ENCODE data around the gene C19orf81. TPM values are rescaled to one million over a fixed set of nuclear protein-coding genes. Genes with fewer than 3 reads are reported as not detected.

C19orf81 gene
- total and polyA plus RNA-seq, 12 donors = 2.4 to 39.6 (median 6.4) TPM; not detected in 3

GRCh38 chr19:50686310-50687032, 37.2 kb downstream of the C19orf81 start:
- Histone ChIP-seq H3K36me3 (replicated peaks in 1 of 2) (no peaks in the 10 kb centered on the region), H3K27me3 (no peaks in the 10 kb centered on the region)
- intact Hi-C loops (cut with DNase I) = no loop called here

GRCh38 chr19:50688766-50689165, 39.5 kb downstream of the C19orf81 start:
- 66 to 79% (median 78%) methylated on average over 6 to 19 of the region's 19 CpGs; no CpG with 5 or more reads in 1 of the 4 donors for WGBS, 4 donors
- H3K36me3 ChIP-seq (replicated peaks in 1 of 2) = no peaks in the 10 kb centered on the region
- no peak overlapping the region for H3K27ac ChIP-seq
- H3K27me3 ChIP-seq = no peaks in the 10 kb centered on the region
- TF ChIP-seq POLR2A (IDR thresholded peaks at IDR 0.05) = no peak
- TF ChIP-seq CTCF (IDR thresholded peaks at IDR 0.05) = no peak
- H3K9me3 ChIP-seq (replicated peaks in 1 of 3) = no peaks in the 10 kb centered on the region
- no peak overlapping the region for H3K4me3 ChIP-seq
- no peak for DNase-seq
- no peaks in the 10 kb centered on the region for H3K4me1 ChIP-seq (replicated peaks in 1 of 2)
- intact Hi-C loops (cut with DNase I) = no loop called here

More at GRCh38 chr19:50686310-50687032, 37.2 kb downstream of the C19orf81 start:
- no peaks in the 10 kb centered on the region for H3K4me1 ChIP-seq (replicated peaks in 1 of 2)
- TF ChIP-seq POLR2A (IDR thresholded peaks at IDR 0.05) (no peak), CTCF (IDR thresholded peaks at IDR 0.05) (no peak)
- WGBS, 4 donors = 54 to 81% (median 66%) methylated on average over 6 to 50 of the region's 50 CpGs
- H3K4me3 ChIP-seq = no peak overlapping the region
- no peaks in the 10 kb centered on the region for H3K9me3 ChIP-seq (replicated peaks in 1 of 3)
- H3K27ac ChIP-seq = no peak overlapping the region
- no peak for DNase-seq

GRCh38 chr19:50690439-50690838, 41.2 kb downstream of the C19orf81 start:
- 74 to 86% (median 84%) methylated on average over 7 of the region's 7 CpGs for WGBS, 4 donors
- peaks cover 2% of the 10 kb centered on the region for H3K27me3 ChIP-seq
- TF ChIP-seq POLR2A (IDR thresholded peaks at IDR 0.05) (no peak), CTCF (IDR thresholded peaks at IDR 0.05) (no peak)
- DNase-seq = no peak
- intact Hi-C loops (cut with DNase I) = no loop called here
- no peaks in the 10 kb centered on the region for H3K4me1 ChIP-seq (replicated peaks in 1 of 2)
- no peaks in the 10 kb centered on the region for H3K9me3 ChIP-seq (replicated peaks in 1 of 3)
- H3K4me3 ChIP-seq = no peak overlapping the region
- H3K27ac ChIP-seq = no peak overlapping the region
- H3K36me3 ChIP-seq (replicated peaks in 1 of 2) = no peaks in the 10 kb centered on the region

- no peak for DNase-seq
- 27 to 39% (median 37%) methylated on average over 9 to 23 of the region's 23 CpGs for WGBS, 4 donors
- intact Hi-C loops (cut with DNase I) = no loop called here
- H3K27me3 ChIP-seq = peaks cover 8% of the 10 kb centered on the region
- H3K4me3 ChIP-seq = no peak overlapping the region
- H3K36me3 ChIP-seq (replicated peaks in 1 of 2) = no peaks in the 10 kb centered on the region
- H3K4me1 ChIP-seq (replicated peaks in 1 of 2) = no peaks in the 10 kb centered on the region
- no peak overlapping the region for H3K27ac ChIP-seq
- no peaks in the 10 kb centered on the region for H3K9me3 ChIP-seq (replicated peaks in 1 of 3)
- no peak for TF ChIP-seq POLR2A (IDR thresholded peaks at IDR 0.05)
- TF ChIP-seq CTCF (IDR thresholded peaks at IDR 0.05) = no peak
These were observed 44.1 kb downstream of the C19orf81 start for GRCh38 chr19:50693064-50693975.

Data from adrenal gland (tissue), 12 donors.